ENCODE results near the gene POLR1A. TPM values are rescaled to one million over a fixed set of nuclear protein-coding genes. Genes with fewer than 3 reads are reported as not detected.
"Not testable (repeated sequence)": the region's sequence is repeated elsewhere in the genome, so short reads cannot be mapped to it uniquely, and the experiment has no call there.

The POLR1A gene
- total RNA-seq, 4 donors from 2014 or later = 10.9 to 38.8 (median 17.7) TPM

DNA sequence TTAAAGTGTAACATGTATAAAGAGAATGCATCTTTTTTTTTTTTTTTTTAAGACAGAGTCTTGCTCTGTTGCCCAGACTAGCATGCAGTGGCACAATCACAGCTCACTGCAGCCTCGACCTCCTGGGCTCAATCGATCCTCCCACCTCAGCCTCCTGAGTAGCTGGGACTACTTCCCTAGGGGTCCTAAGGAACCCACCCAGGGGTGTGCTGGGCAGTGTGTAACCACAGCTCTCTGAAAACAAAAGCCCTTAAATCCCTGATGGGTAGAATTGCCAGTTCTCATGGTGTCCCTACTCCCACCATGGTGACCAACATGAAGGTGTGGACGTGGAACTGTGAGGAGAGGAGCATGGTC, 111.3 kb downstream of the POLR1A start:
- Histone ChIP-seq H3K27me3 (no peaks in the 10 kb centered on the region), H3K9me3 (no peaks in the 10 kb centered on the region), H3K4me3 (no peak overlapping the region), H3K4me1 (peaks cover 13 to 22% of the 10 kb centered on the region in 2 donors), H3K27ac (peak overlapping the region; percentile 28 to 41), H3K36me3 (no peaks in the 10 kb centered on the region)
- TF ChIP-seq POLR2A (IDR thresholded peaks at IDR 0.05) = no peak
- TF ChIP-seq, protein P1, sequence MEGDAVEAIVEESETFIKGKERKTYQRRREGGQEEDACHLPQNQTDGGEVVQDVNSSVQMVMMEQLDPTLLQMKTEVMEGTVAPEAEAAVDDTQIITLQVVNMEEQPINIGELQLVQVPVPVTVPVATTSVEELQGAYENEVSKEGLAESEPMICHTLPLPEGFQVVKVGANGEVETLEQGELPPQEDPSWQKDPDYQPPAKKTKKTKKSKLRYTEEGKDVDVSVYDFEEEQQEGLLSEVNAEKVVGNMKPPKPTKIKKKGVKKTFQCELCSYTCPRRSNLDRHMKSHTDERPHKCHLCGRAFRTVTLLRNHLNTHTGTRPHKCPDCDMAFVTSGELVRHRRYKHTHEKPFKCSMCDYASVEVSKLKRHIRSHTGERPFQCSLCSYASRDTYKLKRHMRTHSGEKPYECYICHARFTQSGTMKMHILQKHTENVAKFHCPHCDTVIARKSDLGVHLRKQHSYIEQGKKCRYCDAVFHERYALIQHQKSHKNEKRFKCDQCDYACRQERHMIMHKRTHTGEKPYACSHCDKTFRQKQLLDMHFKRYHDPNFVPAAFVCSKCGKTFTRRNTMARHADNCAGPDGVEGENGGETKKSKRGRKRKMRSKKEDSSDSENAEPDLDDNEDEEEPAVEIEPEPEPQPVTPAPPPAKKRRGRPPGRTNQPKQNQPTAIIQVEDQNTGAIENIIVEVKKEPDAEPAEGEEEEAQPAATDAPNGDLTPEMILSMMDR (IDR thresholded peaks at IDR 0.05) = no peak
- DNase-seq = no peak
- intact Hi-C loops (cut with DNase I; ENCODE audit: low total_unique reads) = no loop called here

DNA sequence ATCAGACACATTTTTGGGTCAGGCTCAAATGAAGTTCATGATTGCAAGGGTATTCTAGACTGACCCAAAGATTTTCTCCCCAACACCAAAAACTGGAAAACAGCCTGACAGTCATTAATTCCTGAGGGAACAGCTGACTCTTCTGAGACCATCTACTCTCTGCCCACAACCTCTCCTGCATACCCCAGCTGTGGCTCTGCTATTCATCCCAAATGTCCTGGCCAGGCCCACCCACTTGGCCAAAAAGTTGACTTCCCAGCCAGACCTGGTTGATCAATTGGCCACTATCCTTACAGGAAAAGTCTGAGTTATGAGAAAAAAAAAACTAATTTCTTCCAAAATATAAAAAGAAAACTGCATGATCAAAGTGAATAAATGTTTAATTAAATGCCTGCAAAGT, 113.1 kb downstream of the POLR1A start:
- DNase-seq = no peak
- H3K36me3 ChIP-seq = no peaks in the 10 kb centered on the region
- no peaks in the 10 kb centered on the region for H3K9me3 ChIP-seq
- H3K4me1 ChIP-seq = peaks cover 9 to 18% of the 10 kb centered on the region in 2 donors
- TF ChIP-seq, protein P1 (IDR thresholded peaks at IDR 0.05) = no peak
- TF ChIP-seq POLR2A (IDR thresholded peaks at IDR 0.05) = no peak
- H3K4me3 ChIP-seq = no peak overlapping the region
- intact Hi-C loops (cut with DNase I; ENCODE audit: low total_unique reads) = no loop called here
- H3K27me3 ChIP-seq = no peaks in the 10 kb centered on the region
- no peak overlapping the region for H3K27ac ChIP-seq

DNA sequence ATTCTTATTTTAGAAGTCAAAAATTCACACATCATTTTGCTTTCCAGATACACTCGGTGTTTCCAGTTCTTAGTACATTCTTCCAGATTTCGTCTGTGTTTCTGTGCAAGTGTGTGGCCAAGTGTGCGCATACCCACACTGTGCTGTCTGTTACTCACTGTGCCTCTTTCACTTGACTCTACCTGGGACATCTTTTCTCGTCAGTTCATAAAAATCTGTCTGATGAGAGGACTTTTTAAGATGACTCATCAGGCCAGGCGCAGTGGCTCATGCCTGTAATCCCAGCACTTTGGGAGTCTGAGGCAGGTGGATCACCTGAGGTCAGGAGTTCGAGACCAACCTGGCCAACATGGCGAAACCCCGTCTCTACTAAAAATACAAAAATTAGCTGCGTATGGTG, 113.6 kb downstream of the POLR1A start:
- intact Hi-C loops (cut with DNase I; ENCODE audit: low total_unique reads); H3K27ac ChIP-seq; H3K9me3 ChIP-seq; H3K4me3 ChIP-seq; DNase-seq; H3K36me3 ChIP-seq; H3K27me3 ChIP-seq: not testable (repeated sequence)
- peaks cover 9 to 18% of the 10 kb centered on the region in 2 donors for H3K4me1 ChIP-seq

DNA sequence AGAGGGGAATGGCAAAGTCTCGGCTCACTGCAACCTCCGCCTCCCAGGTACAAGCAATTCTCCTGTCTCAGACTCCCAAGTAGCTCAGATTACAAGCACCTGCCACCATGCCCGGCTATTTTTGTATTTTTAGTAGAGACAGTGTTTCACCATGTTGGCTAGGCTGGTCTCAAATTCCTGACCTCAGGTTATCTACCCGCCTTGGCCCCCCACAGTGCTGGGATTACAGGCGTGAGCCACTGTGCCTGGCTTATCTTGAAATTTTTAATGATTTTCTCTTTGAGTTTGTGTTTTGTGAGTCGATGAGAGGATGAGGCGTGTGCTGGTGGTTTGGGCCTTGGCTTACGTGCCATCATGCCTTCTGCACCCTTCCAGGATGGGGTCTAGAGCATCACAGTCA, 115.6 kb downstream of the POLR1A start:
- H3K27me3 ChIP-seq = no peaks in the 10 kb centered on the region
- H3K36me3 ChIP-seq = no peaks in the 10 kb centered on the region
- no peaks in the 10 kb centered on the region for H3K9me3 ChIP-seq
- intact Hi-C loops (cut with DNase I; ENCODE audit: low total_unique reads) = no loop called here
- TF ChIP-seq, protein P1 (IDR thresholded peaks at IDR 0.05) = no peak
- no peak for TF ChIP-seq POLR2A (IDR thresholded peaks at IDR 0.05)
- no peak for DNase-seq
- H3K4me3 ChIP-seq = no peak overlapping the region
- peaks cover 0 to 12% of the 10 kb centered on the region in 2 donors for H3K4me1 ChIP-seq
- H3K27ac ChIP-seq = peak overlapping the region; percentile 82 to 86

DNA sequence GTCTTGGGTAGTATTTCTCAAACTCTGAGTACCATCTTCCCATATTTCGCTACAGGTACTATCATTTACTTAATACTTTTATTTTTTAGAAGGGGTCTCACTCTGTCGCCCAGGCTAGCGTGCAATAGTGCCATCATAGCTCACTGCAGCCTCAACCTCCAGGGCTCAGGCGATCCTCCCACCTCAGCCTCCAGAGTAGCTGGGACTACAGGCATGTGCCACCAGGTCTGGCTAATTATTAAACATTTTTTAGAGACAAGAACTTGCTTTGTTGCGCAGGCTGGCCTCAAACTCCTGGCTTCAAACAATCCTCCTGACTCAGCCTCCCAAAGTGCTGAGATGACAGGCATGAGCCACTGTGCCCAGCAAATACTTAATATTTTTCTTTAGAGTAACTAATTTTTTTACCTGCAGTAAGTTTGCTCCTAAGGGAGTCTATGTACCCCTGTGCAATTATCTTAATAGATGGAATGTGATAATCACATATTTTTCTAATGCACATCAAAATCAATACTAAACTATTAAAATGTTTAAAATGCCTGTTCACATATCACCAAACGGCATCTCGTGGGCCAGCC, 116.3 kb downstream of the POLR1A start:
- Histone ChIP-seq H3K27me3 (no peaks in the 10 kb centered on the region), H3K4me1 (peaks cover 0 to 12% of the 10 kb centered on the region in 2 donors), H3K36me3 (no peaks in the 10 kb centered on the region), H3K9me3 (no peaks in the 10 kb centered on the region), H3K4me3 (no peak overlapping the region), H3K27ac (peak overlapping the region; percentile 82 to 86)
- no peak for DNase-seq
- no peak for TF ChIP-seq POLR2A (IDR thresholded peaks at IDR 0.05)
- TF ChIP-seq, protein P1 (IDR thresholded peaks at IDR 0.05) = no peak
- intact Hi-C loops (cut with DNase I; ENCODE audit: low total_unique reads) = no loop called here

DNA sequence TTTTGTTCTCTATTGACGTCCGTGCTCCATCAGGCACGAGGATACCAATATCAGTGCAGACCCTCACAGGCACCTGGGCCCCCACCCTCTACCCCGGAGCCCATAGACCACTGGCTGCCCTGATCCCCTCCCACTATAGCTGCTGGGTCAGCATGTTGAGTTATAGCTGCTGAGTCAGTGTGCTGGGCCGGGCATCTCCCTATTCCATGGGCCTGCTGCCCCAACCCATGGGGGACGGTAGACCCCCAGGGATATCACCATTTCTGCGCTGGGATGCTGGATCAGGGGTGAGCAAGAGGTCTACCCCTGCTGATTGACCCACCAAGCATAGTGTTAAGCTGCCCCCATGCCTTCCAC, 116.8 kb downstream of the POLR1A start:
- no peaks in the 10 kb centered on the region for H3K9me3 ChIP-seq
- TF ChIP-seq POLR2A (IDR thresholded peaks at IDR 0.05) = no peak
- TF ChIP-seq, protein P1 (IDR thresholded peaks at IDR 0.05) = no peak
- peaks cover 0 to 12% of the 10 kb centered on the region in 2 donors for H3K4me1 ChIP-seq
- no peaks in the 10 kb centered on the region for H3K27me3 ChIP-seq
- intact Hi-C loops (cut with DNase I; ENCODE audit: low total_unique reads) = no loop called here
- no peak for DNase-seq
- no peaks in the 10 kb centered on the region for H3K36me3 ChIP-seq
- H3K27ac ChIP-seq = peak overlapping the region; percentile 82 to 86
- no peak overlapping the region for H3K4me3 ChIP-seq
